Measurements from ENCODE around the gene ERN1. TPM values are rescaled to one million over a fixed set of nuclear protein-coding genes. Genes with fewer than 3 reads are reported as not detected.
A peak's percentile ranks its signal among the peaks of the same experiment; 100 is the strongest.

Gene ERN1
- total and polyA plus RNA-seq, 2 donors (not counting 1 experiment from before 2014, with no cell fraction given), result 3.3 to 11.7 TPM

- H3K27me3 ChIP-seq (ENCODE audit: control insufficient read depth, insufficient read depth, low read length), result no peaks in the 10 kb centered on the region
- H3K4me3 ChIP-seq (replicated peaks in 1 of 4; ENCODE audit: control extremely low read depth in 1 of 4, insufficient read depth in 1 of 4, low read depth in 3 of 4, low read length in 4 of 4), result no peak overlapping the region
- TF ChIP-seq EZH2 (IDR thresholded peaks at IDR 0.05; ENCODE audit: low read length, missing control alignments), result no peak
- TF ChIP-seq CTCF (conservative IDR thresholded peaks at IDR 0.05 in 1 of 2, IDR thresholded peaks at IDR 0.05 in 1 of 2; ENCODE audit: low read depth in 1 of 2, low read length in 2 of 2), result no peak
- no peak overlapping the region for H2AFZ ChIP-seq (ENCODE audit: low read length)
- no peaks in the 10 kb centered on the region for H3K9me3 ChIP-seq (ENCODE audit: control insufficient read depth, insufficient read depth, low read depth, low read length)
- H4K20me1 ChIP-seq (ENCODE audit: control insufficient read depth, extremely low read depth, insufficient read depth, low read length), result no peaks in the 10 kb centered on the region
- no peaks in the 10 kb centered on the region for H3K36me3 ChIP-seq (ENCODE audit: control insufficient read depth, insufficient read depth, low read length)
- DNase-seq (ENCODE audit: low read depth in 2 of 2), result no peak
- H3K79me2 ChIP-seq (ENCODE audit: control insufficient read depth, insufficient read depth, low read length), result no peaks in the 10 kb centered on the region
- H3K4me1 ChIP-seq (ENCODE audit: control insufficient read depth, extremely low read depth, insufficient read depth, low read length), result no peaks in the 10 kb centered on the region
- no peak overlapping the region for H3K9ac ChIP-seq (ENCODE audit: insufficient read depth, low read length)
- H3K4me2 ChIP-seq (ENCODE audit: extremely low read depth, insufficient read depth, low read length), result no peak overlapping the region
- no peak overlapping the region for H3K27ac ChIP-seq (ENCODE audit: insufficient read depth, low read length)
These were observed 5.1 kb upstream of the ERN1 start for GRCh38 chr17:64135000-64135399.

GRCh38 chr17:64134216-64134970 lies 4.4 kb upstream of the ERN1 start:
- Histone ChIP-seq H3K79me2 (ENCODE audit: control insufficient read depth, insufficient read depth, low read length) (no peaks in the 10 kb centered on the region), H2AFZ (ENCODE audit: low read length) (no peak overlapping the region), H3K36me3 (ENCODE audit: control insufficient read depth, insufficient read depth, low read length) (no peaks in the 10 kb centered on the region), H3K9me3 (ENCODE audit: control insufficient read depth, insufficient read depth, low read depth, low read length) (no peaks in the 10 kb centered on the region), H3K4me3 (replicated peaks in 1 of 4; ENCODE audit: control extremely low read depth in 1 of 4, insufficient read depth in 1 of 4, low read depth in 3 of 4, low read length in 4 of 4) (no peak overlapping the region), H4K20me1 (ENCODE audit: control insufficient read depth, extremely low read depth, insufficient read depth, low read length) (no peaks in the 10 kb centered on the region), H3K4me1 (ENCODE audit: control insufficient read depth, extremely low read depth, insufficient read depth, low read length) (no peaks in the 10 kb centered on the region), H3K27ac (ENCODE audit: insufficient read depth, low read length) (no peak overlapping the region), H3K9ac (ENCODE audit: insufficient read depth, low read length) (no peak overlapping the region), H3K27me3 (ENCODE audit: control insufficient read depth, insufficient read depth, low read length) (no peaks in the 10 kb centered on the region), H3K4me2 (ENCODE audit: extremely low read depth, insufficient read depth, low read length) (no peak overlapping the region)
- no peak for DNase-seq (ENCODE audit: low read depth in 2 of 2)
- no peak for TF ChIP-seq CTCF (conservative IDR thresholded peaks at IDR 0.05 in 1 of 2, IDR thresholded peaks at IDR 0.05 in 1 of 2; ENCODE audit: low read depth in 1 of 2, low read length in 2 of 2)
- no peak for TF ChIP-seq EZH2 (IDR thresholded peaks at IDR 0.05; ENCODE audit: low read length, missing control alignments)

- Histone ChIP-seq H3K27ac (ENCODE audit: insufficient read depth, low read length) (no peak overlapping the region), H3K27me3 (ENCODE audit: control insufficient read depth, insufficient read depth, low read length) (no peaks in the 10 kb centered on the region), H3K9ac (ENCODE audit: insufficient read depth, low read length) (no peak overlapping the region), H3K36me3 (ENCODE audit: control insufficient read depth, insufficient read depth, low read length) (no peaks in the 10 kb centered on the region), H3K4me2 (ENCODE audit: extremely low read depth, insufficient read depth, low read length) (no peak overlapping the region), H3K79me2 (ENCODE audit: control insufficient read depth, insufficient read depth, low read length) (peaks cover 4% of the 10 kb centered on the region), H3K9me3 (ENCODE audit: control insufficient read depth, insufficient read depth, low read depth, low read length) (no peaks in the 10 kb centered on the region), H2AFZ (ENCODE audit: low read length) (no peak overlapping the region), H3K4me1 (ENCODE audit: control insufficient read depth, extremely low read depth, insufficient read depth, low read length) (no peaks in the 10 kb centered on the region), H3K4me3 (replicated peaks in 1 of 4; ENCODE audit: control extremely low read depth in 1 of 4, insufficient read depth in 1 of 4, low read depth in 3 of 4, low read length in 4 of 4) (no peak overlapping the region), H4K20me1 (ENCODE audit: control insufficient read depth, extremely low read depth, insufficient read depth, low read length) (no peaks in the 10 kb centered on the region)
- peak; percentile 58 to 64 for TF ChIP-seq CTCF (conservative IDR thresholded peaks at IDR 0.05 in 1 of 2, IDR thresholded peaks at IDR 0.05 in 1 of 2; ENCODE audit: low read depth in 1 of 2, low read length in 2 of 2)
- TF ChIP-seq EZH2 (IDR thresholded peaks at IDR 0.05; ENCODE audit: low read length, missing control alignments), result no peak
- DNase-seq (ENCODE audit: low read depth in 2 of 2), result peak; percentile 40 to 79
These were observed 3.7 kb upstream of the ERN1 start for GRCh38 chr17:64133546-64134215.
